ENCODE data around the gene RIPPLY3.

The RIPPLY3 gene

GRCh38 chr21:37006486-37007291 is at the start of gene RIPPLY3:
RIPPLY3 (plus strand) TSS chr21:37006702; CDS start chr21:37006773, 71 bp downstream.
- DNase-seq: peak; percentile 20

GRCh38 chr21:36959020-36959835 is 47.3 kb upstream of the RIPPLY3 start:
- no peak for DNase-seq

GRCh38 chr21:36960676-36961284 is 45.7 kb upstream of the RIPPLY3 start:
- DNase-seq: no peak

- no peak for DNase-seq
Observed at GRCh38 chr21:36962098-36962780, 44.3 kb upstream of the RIPPLY3 start.

GRCh38 chr21:36964398-36964797 is 42.1 kb upstream of the RIPPLY3 start:
- no peak for DNase-seq

GRCh38 chr21:36964827-36965719 is 41.4 kb upstream of the RIPPLY3 start:
- DNase-seq: no peak

- no peak for DNase-seq
Observed at GRCh38 chr21:36965720-36966065, 40.8 kb upstream of the RIPPLY3 start.

- peak; percentile 75 for DNase-seq
Observed at GRCh38 chr21:36966066-36966820, 40.3 kb upstream of the RIPPLY3 start, which contains the start of gene HLCS. HLCS (minus strand) TSS chr21:36966669; CDS start chr21:36966638, 31 bp downstream.

GRCh38 chr21:36966821-36967768 is 39.4 kb upstream of the RIPPLY3 start:
- no peak for DNase-seq

- no peak for DNase-seq
Observed at GRCh38 chr21:36968414-36968813, 38.1 kb upstream of the RIPPLY3 start.

GRCh38 chr21:36968976-36969375 is 37.5 kb upstream of the RIPPLY3 start:
- no peak for DNase-seq

GRCh38 chr21:36973986-36974850 is 32.3 kb upstream of the RIPPLY3 start:
- DNase-seq: no peak

- no peak for DNase-seq
Observed at GRCh38 chr21:36974851-36975192, 31.7 kb upstream of the RIPPLY3 start.

GRCh38 chr21:36976228-36976861 is 30.2 kb upstream of the RIPPLY3 start:
- DNase-seq: no peak

GRCh38 chr21:36976882-36977651 is 29.4 kb upstream of the RIPPLY3 start:
- no peak for DNase-seq

- DNase-seq: no peak
Observed at GRCh38 chr21:36980280-36981048, 26.0 kb upstream of the RIPPLY3 start.

GRCh38 chr21:36981049-36981391 is 25.5 kb upstream of the RIPPLY3 start:
- DNase-seq: no peak

All from stimulated activated CD4-positive, alpha-beta T cell treated with anti-CD3 and anti-CD28 coated beads, Interleukin-12 subunit alpha, Interleukin-12 subunit beta, amount 100 ng/mL, for 4 hours (primary cell).